HEK293 (cell line): Measurements from ENCODE around the gene PCDHAC2.

Experiments
- CTCF ChIP-seq: fragments of 450-650 bp; formaldehyde crosslinking; IDR thresholded peaks from 2 replicates; pipeline ENCODE4 v1.5.1; 2016; ENCODE audit warnings: missing biosample characterization, missing genetic modification characterization
- MYNN ChIP-seq: fragments of 450-650 bp; formaldehyde crosslinking; IDR thresholded peaks from 2 replicates; pipeline ENCODE4 v1.5.1; 2016; ENCODE audit warnings: missing biosample characterization, missing genetic modification characterization, borderline replicate concordance
- TRIM28 ChIP-seq: IDR thresholded peaks from 2 replicates; pipeline ENCODE4 v1.6.1; 2011; ENCODE audit warnings: low read length, control low read depth, borderline replicate concordance
- YY1 ChIP-seq: fragments of 450-650 bp; formaldehyde crosslinking; IDR thresholded peaks from 2 replicates; pipeline ENCODE4 v1.5.1; 2018; ENCODE audit warnings: missing biosample characterization, missing genetic modification characterization
- ZNF2 ChIP-seq: fragments of 450-650 bp; formaldehyde crosslinking; IDR thresholded peaks from 2 replicates; pipeline ENCODE4 v1.5.1; 2016; ENCODE audit warnings: missing biosample characterization, missing genetic modification characterization
- ZNF223 ChIP-seq: fragments of 450-650 bp; formaldehyde crosslinking; IDR thresholded peaks from 2 replicates; pipeline ENCODE4 v1.5.1; 2016; ENCODE audit warnings: missing biosample characterization, missing genetic modification characterization
- ZNF292 ChIP-seq: fragments of 450-650 bp; formaldehyde crosslinking; IDR thresholded peaks from 2 replicates; pipeline ENCODE4 v1.5.1; 2016; ENCODE audit warnings: low read depth, missing biosample characterization, missing genetic modification characterization, borderline replicate concordance
- ZNF513 ChIP-seq: fragments of 450-650 bp; IDR thresholded peaks from 2 replicates; pipeline ENCODE4 v1.5.1; 2018; ENCODE audit warnings: missing biosample characterization, missing genetic modification characterization
- ZNF660 ChIP-seq: fragments of 450-650 bp; IDR thresholded peaks from 2 replicates; pipeline ENCODE4 v1.5.1; 2018; ENCODE audit warnings: missing biosample characterization, mild to moderate bottlenecking, missing genetic modification characterization
- ZNF670 ChIP-seq: fragments of 450-650 bp; formaldehyde crosslinking; IDR thresholded peaks from 2 replicates; pipeline ENCODE4 v1.5.1; 2016; ENCODE audit warnings: missing biosample characterization, missing genetic modification characterization, low read depth
- ZNF707 ChIP-seq: fragments of 450-650 bp; formaldehyde crosslinking; IDR thresholded peaks from 2 replicates; pipeline ENCODE4 v1.5.1; 2016; ENCODE audit warnings: missing biosample characterization, missing genetic modification characterization
- TF ChIP-seq, protein P1 (sequence below): fragments of 450-650 bp; formaldehyde crosslinking; IDR thresholded peaks from 2 replicates; pipeline ENCODE4 v1.5.1; 2016; ENCODE audit warnings: missing biosample characterization, missing genetic modification characterization
- TF ChIP-seq, protein P2 (sequence below): fragments of 450-650 bp; formaldehyde crosslinking; IDR thresholded peaks from 2 replicates; pipeline ENCODE4 v1.5.1; 2016; ENCODE audit warnings: missing biosample characterization, missing genetic modification characterization, borderline replicate concordance
- TF ChIP-seq, protein P3 (sequence below): fragments of 450-650 bp; formaldehyde crosslinking; IDR thresholded peaks from 2 replicates; pipeline ENCODE4 v1.5.1; 2016; ENCODE audit warnings: missing biosample characterization, missing genetic modification characterization

DNA sequence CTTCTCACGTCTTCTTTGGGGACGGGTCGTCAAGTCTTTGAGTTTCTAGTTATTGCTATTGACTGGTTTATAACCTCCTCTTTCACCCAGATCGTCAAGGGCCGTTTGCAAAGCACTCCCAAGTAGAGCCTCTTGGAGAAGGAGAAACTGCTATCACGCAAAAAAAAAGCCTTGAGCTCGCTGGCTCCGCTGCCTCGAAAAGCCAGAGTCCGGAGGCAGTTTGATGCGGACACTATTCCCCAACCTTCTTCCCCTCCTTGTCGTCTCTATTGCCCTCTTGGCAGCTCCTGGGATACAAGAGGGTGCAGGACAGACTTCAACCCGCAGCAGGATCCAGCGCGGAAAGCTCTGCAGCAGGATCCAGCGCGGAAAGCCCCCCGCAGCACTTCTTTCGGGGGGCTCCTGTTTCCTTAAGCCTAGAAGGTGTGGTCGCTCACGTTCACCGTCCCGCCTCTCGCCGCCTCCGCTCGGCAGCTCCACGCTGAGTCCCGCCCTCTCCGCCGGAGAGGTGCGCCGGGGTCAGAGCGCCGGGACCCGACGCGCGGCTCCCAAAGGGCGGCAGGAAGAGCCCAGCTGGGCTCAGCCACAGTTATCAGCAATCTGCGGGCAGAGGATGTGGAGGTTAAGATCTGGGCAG is 40.4 kb upstream of the PCDHAC2 start, which contains the start of gene PCDHAC1:
- no peak for TF ChIP-seq CTCF
- no peak for TF ChIP-seq ZNF292 (tag by site-specific recombination)
- no peak for TF ChIP-seq ZNF2 (tag by site-specific recombination)
- TF ChIP-seq, protein P1, sequence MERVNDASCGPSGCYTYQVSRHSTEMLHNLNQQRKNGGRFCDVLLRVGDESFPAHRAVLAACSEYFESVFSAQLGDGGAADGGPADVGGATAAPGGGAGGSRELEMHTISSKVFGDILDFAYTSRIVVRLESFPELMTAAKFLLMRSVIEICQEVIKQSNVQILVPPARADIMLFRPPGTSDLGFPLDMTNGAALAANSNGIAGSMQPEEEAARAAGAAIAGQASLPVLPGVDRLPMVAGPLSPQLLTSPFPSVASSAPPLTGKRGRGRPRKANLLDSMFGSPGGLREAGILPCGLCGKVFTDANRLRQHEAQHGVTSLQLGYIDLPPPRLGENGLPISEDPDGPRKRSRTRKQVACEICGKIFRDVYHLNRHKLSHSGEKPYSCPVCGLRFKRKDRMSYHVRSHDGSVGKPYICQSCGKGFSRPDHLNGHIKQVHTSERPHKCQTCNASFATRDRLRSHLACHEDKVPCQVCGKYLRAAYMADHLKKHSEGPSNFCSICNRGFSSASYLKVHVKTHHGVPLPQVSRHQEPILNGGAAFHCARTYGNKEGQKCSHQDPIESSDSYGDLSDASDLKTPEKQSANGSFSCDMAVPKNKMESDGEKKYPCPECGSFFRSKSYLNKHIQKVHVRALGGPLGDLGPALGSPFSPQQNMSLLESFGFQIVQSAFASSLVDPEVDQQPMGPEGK = no peak
- TF ChIP-seq, protein P2, sequence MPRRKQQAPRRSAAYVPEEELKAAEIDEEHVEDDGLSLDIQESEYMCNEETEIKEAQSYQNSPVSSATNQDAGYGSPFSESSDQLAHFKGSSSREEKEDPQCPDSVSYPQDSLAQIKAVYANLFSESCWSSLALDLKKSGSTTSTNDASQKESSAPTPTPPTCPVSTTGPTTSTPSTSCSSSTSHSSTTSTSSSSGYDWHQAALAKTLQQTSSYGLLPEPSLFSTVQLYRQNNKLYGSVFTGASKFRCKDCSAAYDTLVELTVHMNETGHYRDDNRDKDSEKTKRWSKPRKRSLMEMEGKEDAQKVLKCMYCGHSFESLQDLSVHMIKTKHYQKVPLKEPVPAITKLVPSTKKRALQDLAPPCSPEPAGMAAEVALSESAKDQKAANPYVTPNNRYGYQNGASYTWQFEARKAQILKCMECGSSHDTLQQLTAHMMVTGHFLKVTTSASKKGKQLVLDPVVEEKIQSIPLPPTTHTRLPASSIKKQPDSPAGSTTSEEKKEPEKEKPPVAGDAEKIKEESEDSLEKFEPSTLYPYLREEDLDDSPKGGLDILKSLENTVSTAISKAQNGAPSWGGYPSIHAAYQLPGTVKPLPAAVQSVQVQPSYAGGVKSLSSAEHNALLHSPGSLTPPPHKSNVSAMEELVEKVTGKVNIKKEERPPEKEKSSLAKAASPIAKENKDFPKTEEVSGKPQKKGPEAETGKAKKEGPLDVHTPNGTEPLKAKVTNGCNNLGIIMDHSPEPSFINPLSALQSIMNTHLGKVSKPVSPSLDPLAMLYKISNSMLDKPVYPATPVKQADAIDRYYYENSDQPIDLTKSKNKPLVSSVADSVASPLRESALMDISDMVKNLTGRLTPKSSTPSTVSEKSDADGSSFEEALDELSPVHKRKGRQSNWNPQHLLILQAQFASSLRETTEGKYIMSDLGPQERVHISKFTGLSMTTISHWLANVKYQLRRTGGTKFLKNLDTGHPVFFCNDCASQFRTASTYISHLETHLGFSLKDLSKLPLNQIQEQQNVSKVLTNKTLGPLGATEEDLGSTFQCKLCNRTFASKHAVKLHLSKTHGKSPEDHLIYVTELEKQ (tag by site-specific recombination) = no peak
- no peak for TF ChIP-seq ZNF660 (tag by site-specific recombination)
- TF ChIP-seq, protein P3, sequence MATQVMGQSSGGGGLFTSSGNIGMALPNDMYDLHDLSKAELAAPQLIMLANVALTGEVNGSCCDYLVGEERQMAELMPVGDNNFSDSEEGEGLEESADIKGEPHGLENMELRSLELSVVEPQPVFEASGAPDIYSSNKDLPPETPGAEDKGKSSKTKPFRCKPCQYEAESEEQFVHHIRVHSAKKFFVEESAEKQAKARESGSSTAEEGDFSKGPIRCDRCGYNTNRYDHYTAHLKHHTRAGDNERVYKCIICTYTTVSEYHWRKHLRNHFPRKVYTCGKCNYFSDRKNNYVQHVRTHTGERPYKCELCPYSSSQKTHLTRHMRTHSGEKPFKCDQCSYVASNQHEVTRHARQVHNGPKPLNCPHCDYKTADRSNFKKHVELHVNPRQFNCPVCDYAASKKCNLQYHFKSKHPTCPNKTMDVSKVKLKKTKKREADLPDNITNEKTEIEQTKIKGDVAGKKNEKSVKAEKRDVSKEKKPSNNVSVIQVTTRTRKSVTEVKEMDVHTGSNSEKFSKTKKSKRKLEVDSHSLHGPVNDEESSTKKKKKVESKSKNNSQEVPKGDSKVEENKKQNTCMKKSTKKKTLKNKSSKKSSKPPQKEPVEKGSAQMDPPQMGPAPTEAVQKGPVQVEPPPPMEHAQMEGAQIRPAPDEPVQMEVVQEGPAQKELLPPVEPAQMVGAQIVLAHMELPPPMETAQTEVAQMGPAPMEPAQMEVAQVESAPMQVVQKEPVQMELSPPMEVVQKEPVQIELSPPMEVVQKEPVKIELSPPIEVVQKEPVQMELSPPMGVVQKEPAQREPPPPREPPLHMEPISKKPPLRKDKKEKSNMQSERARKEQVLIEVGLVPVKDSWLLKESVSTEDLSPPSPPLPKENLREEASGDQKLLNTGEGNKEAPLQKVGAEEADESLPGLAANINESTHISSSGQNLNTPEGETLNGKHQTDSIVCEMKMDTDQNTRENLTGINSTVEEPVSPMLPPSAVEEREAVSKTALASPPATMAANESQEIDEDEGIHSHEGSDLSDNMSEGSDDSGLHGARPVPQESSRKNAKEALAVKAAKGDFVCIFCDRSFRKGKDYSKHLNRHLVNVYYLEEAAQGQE (tag by site-specific recombination) = no peak
- no peak for TF ChIP-seq TRIM28
- TF ChIP-seq ZNF670 (tag by site-specific recombination) = no peak
- no peak for TF ChIP-seq ZNF513 (tag by site-specific recombination)
- TF ChIP-seq ZNF707 = no peak
- no peak for TF ChIP-seq YY1
- no peak for TF ChIP-seq MYNN (tag by site-specific recombination)
- TF ChIP-seq ZNF223 (tag by site-specific recombination) = no peak
